ENCODE data around the gene UBE2F. TPM values are rescaled to one million over a fixed set of nuclear protein-coding genes. Genes with fewer than 3 reads are reported as not detected.

Gene UBE2F
- total RNA-seq, 4 donors from 2014 or later, result 67.3 to 97.3 (median 81.2) TPM

- Histone ChIP-seq H3K36me3 (no peaks in the 10 kb centered on the region), H3K27ac (peak overlapping the region; percentile 75 to 88 (median 84)), H3K9me3 (no peaks in the 10 kb centered on the region), H3K4me3 (peak overlapping the region; percentile 80 to 90 (median 88)), H3K4me1 (peaks cover 21 to 42% of the 10 kb centered on the region in 2 donors), H3K27me3 (no peaks in the 10 kb centered on the region)
- ATAC-seq (peak; percentile 5 to 73), DNase-seq (no peak)
- no peak for TF ChIP-seq CTCF (IDR thresholded peaks at IDR 0.05 in 4 of 5, conservative IDR thresholded peaks at IDR 0.05 in 1 of 5)
- in situ Hi-C loops (cut with MboI; ENCODE audit: low sequenced_read_pairs in 4 of 4), result loop anchor here in 1 of 4 donors (25.0 kb wide), 1 partner anchor 296 kb away; no protein-coding TSS in a partner anchor
- intact Hi-C loops (cut with DNase I; ENCODE audit: low total_unique reads), result loop anchor here (1.0 to 2.0 kb wide), 3 partner anchors 43 to 108 kb away; no protein-coding TSS in a partner anchor
Observed at GRCh38 chr2:237966250-237966564, 607 bp upstream of the UBE2F start.

DNA sequence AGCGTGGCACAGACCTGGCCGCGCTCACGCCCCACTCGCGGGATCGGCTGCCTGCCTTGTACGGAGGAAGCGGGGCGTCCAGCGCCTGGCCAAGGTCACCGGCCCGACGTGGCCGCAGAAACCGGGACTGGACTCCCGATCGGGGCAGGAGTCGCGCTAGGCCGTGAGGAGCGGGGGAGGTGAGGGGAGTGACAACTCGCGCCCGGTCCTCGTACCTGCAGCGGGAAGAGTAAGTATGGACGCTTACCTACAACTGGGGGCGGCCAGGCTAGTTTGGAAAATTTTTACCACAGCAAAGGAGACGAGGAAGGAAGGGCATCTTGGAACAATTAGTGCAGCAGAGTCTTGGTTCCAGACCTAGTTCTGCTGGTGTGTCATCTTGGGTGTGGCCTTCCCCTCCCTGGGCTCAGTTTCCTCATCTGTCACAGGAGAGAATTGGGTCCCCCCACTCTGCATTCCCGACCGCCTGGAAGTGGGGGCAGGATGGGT lies 693 bp downstream of the UBE2F start:
- in situ Hi-C loops (cut with MboI; ENCODE audit: low sequenced_read_pairs in 4 of 4), result loop anchor here in 1 of 4 donors (25.0 kb wide), 1 partner anchor 295 kb away; no protein-coding TSS in a partner anchor
- ATAC-seq, result peak in 1 of 2 donors; percentile 1
- H3K27me3 ChIP-seq, result no peaks in the 10 kb centered on the region

DNA sequence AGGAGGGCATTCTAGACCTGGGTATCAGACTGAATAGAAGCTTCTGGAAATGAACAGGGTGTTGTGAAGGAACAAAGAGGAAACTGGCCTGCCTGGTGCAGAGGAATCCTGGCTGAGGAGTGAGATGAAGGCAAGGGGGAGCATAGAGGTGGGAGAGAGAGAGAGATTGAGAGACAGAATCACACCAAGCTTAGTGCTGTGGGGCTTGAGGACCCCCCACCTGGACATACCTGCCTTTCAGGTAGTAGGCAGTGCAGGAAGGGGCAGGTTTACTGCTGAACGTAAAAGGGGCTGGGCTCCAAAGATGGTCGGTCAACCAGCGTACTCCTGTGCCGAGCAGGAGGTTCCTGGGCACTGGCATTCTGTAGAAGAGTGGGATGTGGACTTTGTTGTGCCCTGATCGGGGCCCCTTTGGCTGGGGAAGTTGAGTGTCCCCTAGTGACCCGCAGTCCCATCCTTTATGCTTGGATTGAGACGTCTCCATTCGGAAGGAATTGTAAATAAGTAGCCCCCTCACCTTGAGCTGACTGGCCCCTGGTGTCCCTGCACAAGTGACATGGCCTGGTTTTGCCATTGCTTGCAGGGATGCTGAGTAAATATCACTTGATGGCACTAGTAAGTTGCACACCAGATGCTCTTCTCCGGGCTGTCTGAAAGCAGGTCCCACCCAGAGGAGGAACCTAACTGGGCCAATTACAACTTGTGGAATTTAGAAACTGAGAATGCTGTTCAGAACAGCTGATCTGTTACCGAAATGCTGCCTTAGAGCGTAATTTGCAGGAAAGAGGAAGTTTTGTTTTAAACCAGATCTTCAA lies 1.4 kb downstream of the UBE2F start:
- peaks cover 0 to 2% of the 10 kb centered on the region in 2 donors for H3K36me3 ChIP-seq
- no peak for TF ChIP-seq POLR2A (IDR thresholded peaks at IDR 0.05)
- no peak for TF ChIP-seq CTCF (IDR thresholded peaks at IDR 0.05 in 4 of 5, conservative IDR thresholded peaks at IDR 0.05 in 1 of 5)
- H3K27ac ChIP-seq, result peak overlapping the region; percentile 38 to 78 (median 76)

More for the DNA sequence above, 693 bp downstream of the UBE2F start:
- H3K36me3 ChIP-seq, result no peaks in the 10 kb centered on the region
- H3K4me3 ChIP-seq, result peak overlapping the region; percentile 78 to 87 (median 79)
- H3K9me3 ChIP-seq, result no peaks in the 10 kb centered on the region
- TF ChIP-seq POLR2A (IDR thresholded peaks at IDR 0.05) (no peak), CTCF (IDR thresholded peaks at IDR 0.05 in 4 of 5, conservative IDR thresholded peaks at IDR 0.05 in 1 of 5) (no peak)
- peaks cover 21 to 42% of the 10 kb centered on the region in 2 donors for H3K4me1 ChIP-seq
- peak overlapping the region; percentile 72 to 78 (median 76) for H3K27ac ChIP-seq
- intact Hi-C loops (cut with DNase I; ENCODE audit: low total_unique reads), result loop anchor here (2.0 kb wide), 1 partner anchor 45 kb away; no protein-coding TSS in a partner anchor
- peak in 1 of 2 donors; percentile 18 for DNase-seq

GRCh38 chr2:237971661-237972060 lies 4.8 kb downstream of the UBE2F start:
- DNase-seq (no peak), ATAC-seq (no peak)
- intact Hi-C loops (cut with DNase I; ENCODE audit: low total_unique reads) (no loop called here), in situ Hi-C loops (cut with MboI; ENCODE audit: low sequenced_read_pairs in 4 of 4) (loop anchor here in 1 of 4 donors (25.0 kb wide), 1 partner anchor 291 kb away; no protein-coding TSS in a partner anchor)
- H3K27me3 ChIP-seq, result no peaks in the 10 kb centered on the region
- TF ChIP-seq CTCF (IDR thresholded peaks at IDR 0.05 in 4 of 5, conservative IDR thresholded peaks at IDR 0.05 in 1 of 5) (no peak), POLR2A (IDR thresholded peaks at IDR 0.05) (no peak)
- peaks cover 21 to 36% of the 10 kb centered on the region in 2 donors for H3K4me1 ChIP-seq
- no peaks in the 10 kb centered on the region for H3K9me3 ChIP-seq
- H3K4me3 ChIP-seq, result no peak overlapping the region
- H3K27ac ChIP-seq, result no peak overlapping the region
- H3K36me3 ChIP-seq, result peaks cover 0 to 14% of the 10 kb centered on the region in 2 donors

More for the DNA sequence above, 1.4 kb downstream of the UBE2F start:
- in situ Hi-C loops (cut with MboI; ENCODE audit: low sequenced_read_pairs in 4 of 4), result loop anchor here in 1 of 4 donors (25.0 kb wide), 1 partner anchor 294 kb away; no protein-coding TSS in a partner anchor
- ATAC-seq, result no peak
- peaks cover 21 to 42% of the 10 kb centered on the region in 2 donors for H3K4me1 ChIP-seq
- peak overlapping the region; percentile 78 to 87 (median 79) for H3K4me3 ChIP-seq
- H3K9me3 ChIP-seq, result no peaks in the 10 kb centered on the region
- intact Hi-C loops (cut with DNase I; ENCODE audit: low total_unique reads), result no loop called here
- peak; percentile 10 to 40 for DNase-seq
- no peaks in the 10 kb centered on the region for H3K27me3 ChIP-seq
